Osteocyte (in vitro differentiated cells): ENCODE measurements around the gene TBXA2R. TPM values are rescaled to one million over a fixed set of nuclear protein-coding genes. Genes with fewer than 3 reads are reported as not detected.

ENCODE experiments used
- DNase-seq: peaks from one replicate; pipeline ENCODE4 v3.0.0; 2021; ENCODE audit warnings: mixed read lengths; ENCODE audit not compliant: unreplicated experiment; ENCODE audit errors: extremely low spot score
- H3K27ac Mint-ChIP-seq: one replicate; pipeline ENCODE4 v1.8.0; 2021; ENCODE audit warnings: mild to moderate bottlenecking, mixed read lengths; ENCODE audit not compliant: unreplicated experiment
- H3K27me3 Mint-ChIP-seq: one replicate; pipeline ENCODE4 v1.8.0; 2021; ENCODE audit warnings: mixed read lengths; ENCODE audit not compliant: unreplicated experiment
- H3K36me3 Mint-ChIP-seq: one replicate; pipeline ENCODE4 v1.8.0; 2021; ENCODE audit warnings: mixed read lengths; ENCODE audit not compliant: unreplicated experiment
- H3K4me1 Mint-ChIP-seq: one replicate; pipeline ENCODE4 v1.8.0; 2021; ENCODE audit warnings: mixed read lengths; ENCODE audit not compliant: unreplicated experiment
- H3K4me3 Mint-ChIP-seq: one replicate; pipeline ENCODE4 v1.8.0; 2021; ENCODE audit warnings: mild to moderate bottlenecking, moderate library complexity, mixed read lengths; ENCODE audit not compliant: unreplicated experiment
- H3K9me3 Mint-ChIP-seq: one replicate; pipeline ENCODE4 v1.8.0; 2021; ENCODE audit warnings: mixed read lengths; ENCODE audit not compliant: unreplicated experiment
- total RNA-seq: library from RNA; stranded (reverse); gene quantifications from 2 replicates; pipeline ENCODE4 v1.2.1, GENCODE V29; 2021
- TF ChIP-seq, protein P1 (sequence below): fragments of 200-600 bp; sonication (generic); IDR thresholded peaks from 2 replicates; pipeline ENCODE4 v1.5.0; 2021; ENCODE audit warnings: antibody characterized with exemption, mild to moderate bottlenecking, moderate library complexity

The TBXA2R gene
- total RNA-seq, 1 donor from 2014 or later = 0.30 TPM

DNA sequence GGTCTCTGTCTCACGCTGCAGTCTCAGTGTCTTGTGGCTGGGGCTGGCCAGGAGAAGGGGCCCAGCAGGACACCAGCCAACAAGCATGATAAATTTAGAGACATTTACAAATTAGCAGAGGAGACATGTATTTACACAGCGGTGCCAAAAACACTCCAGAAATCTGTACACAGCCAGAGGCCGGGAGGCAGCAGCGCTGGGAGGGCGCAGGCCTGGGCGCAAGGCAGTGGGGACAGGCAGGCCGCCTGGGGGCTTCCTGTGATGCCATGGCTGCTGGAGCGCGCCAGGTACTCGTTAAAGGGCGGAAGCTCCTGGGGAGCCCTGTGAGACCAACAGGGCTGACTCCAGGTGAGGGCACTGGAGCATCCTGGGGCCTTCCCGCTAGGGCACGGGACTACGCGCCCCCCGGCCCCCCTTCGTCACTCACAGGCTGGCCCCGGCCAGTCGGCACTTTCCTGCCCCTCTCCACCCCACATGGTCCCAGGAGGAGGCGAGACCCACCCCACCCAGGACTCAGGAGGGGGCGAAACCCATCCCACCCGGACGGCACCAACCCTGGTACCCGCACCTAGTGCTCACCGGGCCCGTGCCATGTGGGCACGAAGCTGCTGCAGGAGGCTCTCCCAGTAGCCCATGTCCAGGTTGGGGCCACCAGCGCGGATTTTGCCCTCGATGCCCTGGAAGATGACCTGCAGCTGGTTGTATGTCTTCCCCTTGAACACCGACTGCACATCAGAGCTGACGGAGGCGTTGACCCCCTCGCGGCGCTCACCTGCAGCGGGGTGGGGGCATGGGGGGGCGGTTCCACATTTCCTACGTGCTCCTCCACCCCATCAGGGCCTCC, 7.4 kb upstream of the TBXA2R start:
- TF ChIP-seq, protein P1, sequence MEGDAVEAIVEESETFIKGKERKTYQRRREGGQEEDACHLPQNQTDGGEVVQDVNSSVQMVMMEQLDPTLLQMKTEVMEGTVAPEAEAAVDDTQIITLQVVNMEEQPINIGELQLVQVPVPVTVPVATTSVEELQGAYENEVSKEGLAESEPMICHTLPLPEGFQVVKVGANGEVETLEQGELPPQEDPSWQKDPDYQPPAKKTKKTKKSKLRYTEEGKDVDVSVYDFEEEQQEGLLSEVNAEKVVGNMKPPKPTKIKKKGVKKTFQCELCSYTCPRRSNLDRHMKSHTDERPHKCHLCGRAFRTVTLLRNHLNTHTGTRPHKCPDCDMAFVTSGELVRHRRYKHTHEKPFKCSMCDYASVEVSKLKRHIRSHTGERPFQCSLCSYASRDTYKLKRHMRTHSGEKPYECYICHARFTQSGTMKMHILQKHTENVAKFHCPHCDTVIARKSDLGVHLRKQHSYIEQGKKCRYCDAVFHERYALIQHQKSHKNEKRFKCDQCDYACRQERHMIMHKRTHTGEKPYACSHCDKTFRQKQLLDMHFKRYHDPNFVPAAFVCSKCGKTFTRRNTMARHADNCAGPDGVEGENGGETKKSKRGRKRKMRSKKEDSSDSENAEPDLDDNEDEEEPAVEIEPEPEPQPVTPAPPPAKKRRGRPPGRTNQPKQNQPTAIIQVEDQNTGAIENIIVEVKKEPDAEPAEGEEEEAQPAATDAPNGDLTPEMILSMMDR = no peak
- Mint-ChIP-seq H3K4me3 (no peak overlapping the region), H3K27ac (no peak overlapping the region), H3K36me3 (no peaks in the 10 kb centered on the region), H3K9me3 (no peaks in the 10 kb centered on the region), H3K4me1 (peaks cover 7% of the 10 kb centered on the region), H3K27me3 (no peaks in the 10 kb centered on the region)
- no peak for DNase-seq

DNA sequence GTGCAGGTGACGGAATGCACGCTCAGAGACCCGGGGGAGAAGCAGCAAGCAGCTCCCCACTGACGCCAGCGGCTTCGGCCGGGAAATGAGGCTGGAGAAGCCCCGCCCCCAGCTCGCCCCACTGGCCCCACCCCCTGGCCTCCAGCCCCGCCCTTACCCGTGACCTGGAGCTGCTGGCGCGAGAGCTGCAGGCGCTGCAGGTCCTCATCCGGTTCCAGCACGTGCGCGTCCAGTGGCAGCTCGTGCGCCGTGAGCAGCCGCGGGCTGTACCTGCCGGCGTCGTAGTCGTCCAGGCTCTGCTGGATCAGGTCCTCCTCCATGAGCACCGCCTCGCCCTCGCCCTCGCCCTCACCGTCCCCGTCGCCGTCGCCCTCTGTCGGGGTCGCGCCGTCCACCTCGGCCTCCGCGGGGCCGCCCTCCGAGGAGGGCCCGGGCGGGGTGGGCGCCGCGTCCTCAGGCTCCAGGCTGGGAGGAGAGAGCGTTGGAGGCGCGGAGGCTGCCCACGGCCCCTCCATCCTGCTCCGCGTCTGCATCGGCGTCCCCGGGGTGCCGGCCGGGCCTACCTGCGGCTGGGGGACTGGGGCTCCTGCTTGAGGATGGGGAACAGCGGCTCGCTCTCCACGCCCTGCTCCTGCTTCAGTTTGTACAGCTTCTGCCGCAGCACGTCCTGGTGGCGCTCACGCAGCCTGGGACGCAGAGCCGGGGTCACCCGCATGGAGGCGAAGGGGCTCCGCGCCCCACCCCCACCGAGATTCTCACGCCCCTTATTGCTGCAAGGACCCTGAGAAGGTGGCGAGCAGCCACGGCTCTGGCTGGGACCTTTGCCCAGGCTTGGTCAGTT, 6.4 kb upstream of the TBXA2R start:
- H3K27ac Mint-ChIP-seq = no peak overlapping the region
- H3K36me3 Mint-ChIP-seq = no peaks in the 10 kb centered on the region
- no peak overlapping the region for H3K4me3 Mint-ChIP-seq
- H3K27me3 Mint-ChIP-seq = no peaks in the 10 kb centered on the region
- H3K9me3 Mint-ChIP-seq = no peaks in the 10 kb centered on the region
- TF ChIP-seq, protein P1 = no peak
- H3K4me1 Mint-ChIP-seq = peaks cover 11% of the 10 kb centered on the region
- no peak for DNase-seq

DNA sequence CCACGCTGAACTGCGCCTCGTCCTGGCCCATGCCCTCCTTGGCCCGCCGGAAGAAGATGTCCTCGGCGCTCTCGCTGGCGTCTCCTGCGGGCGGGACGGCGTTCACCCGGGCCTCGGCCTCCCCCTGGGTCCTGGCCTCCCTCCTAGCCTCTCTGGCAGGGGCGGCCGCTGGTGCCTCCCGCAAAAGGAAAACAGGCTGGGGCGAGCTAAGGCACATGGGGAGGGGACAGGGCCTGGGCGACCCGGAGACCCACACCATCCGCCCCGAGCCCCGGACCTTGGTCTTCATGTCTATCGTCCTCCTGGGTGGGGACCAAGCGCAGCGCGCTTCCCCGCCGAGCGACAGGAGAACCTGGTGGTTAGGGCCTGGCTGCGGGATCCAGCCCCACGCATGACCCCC, 5.7 kb upstream of the TBXA2R start:
- TF ChIP-seq, protein P1 = no peak
- H3K36me3 Mint-ChIP-seq = no peaks in the 10 kb centered on the region
- no peaks in the 10 kb centered on the region for H3K27me3 Mint-ChIP-seq
- DNase-seq = no peak
- H3K4me3 Mint-ChIP-seq = no peak overlapping the region
- no peak overlapping the region for H3K27ac Mint-ChIP-seq
- H3K4me1 Mint-ChIP-seq = peaks cover 19% of the 10 kb centered on the region
- no peaks in the 10 kb centered on the region for H3K9me3 Mint-ChIP-seq

DNA sequence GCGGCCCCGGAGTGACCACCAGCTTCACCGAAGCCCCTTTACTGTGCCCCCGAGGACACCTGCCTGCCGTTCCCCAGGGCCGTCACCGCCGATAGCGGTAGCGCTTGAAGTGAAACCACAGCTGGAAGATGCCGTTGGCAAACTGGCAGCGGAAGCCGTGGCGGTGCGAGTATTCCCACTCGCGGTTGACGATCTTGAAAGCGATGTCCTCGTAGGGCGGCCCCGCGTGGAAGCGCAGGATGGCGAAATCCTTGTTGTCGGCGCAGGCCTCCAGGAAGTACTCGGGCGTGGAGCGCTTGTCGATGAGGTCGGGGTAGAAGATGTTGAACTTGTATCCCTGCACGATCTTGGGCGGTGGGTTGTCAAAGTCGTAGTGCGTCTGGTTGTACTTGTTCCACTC, 5.2 kb upstream of the TBXA2R start:
- Mint-ChIP-seq H3K27ac (no peak overlapping the region), H3K4me1 (peaks cover 23% of the 10 kb centered on the region), H3K27me3 (no peaks in the 10 kb centered on the region), H3K9me3 (no peaks in the 10 kb centered on the region), H3K36me3 (no peaks in the 10 kb centered on the region), H3K4me3 (no peak overlapping the region)
- TF ChIP-seq, protein P1 = no peak
- no peak for DNase-seq
